Activated CD4-positive, alpha-beta T cell treated with anti-CD3 and anti-CD28 coated beads, Interleukin-2, Interleukin-6, amounts not matched to agents 100 ng/mL and 50 ng/mL, durations not matched to agents 16 hours and 8 hours (primary cell): ENCODE measurements around the gene CHD5.

Source experiments
- DNase-seq: peaks from one replicate; pipeline ENCODE4 v3.0.0-alpha.2; 2020

CHD5 gene

DNA sequence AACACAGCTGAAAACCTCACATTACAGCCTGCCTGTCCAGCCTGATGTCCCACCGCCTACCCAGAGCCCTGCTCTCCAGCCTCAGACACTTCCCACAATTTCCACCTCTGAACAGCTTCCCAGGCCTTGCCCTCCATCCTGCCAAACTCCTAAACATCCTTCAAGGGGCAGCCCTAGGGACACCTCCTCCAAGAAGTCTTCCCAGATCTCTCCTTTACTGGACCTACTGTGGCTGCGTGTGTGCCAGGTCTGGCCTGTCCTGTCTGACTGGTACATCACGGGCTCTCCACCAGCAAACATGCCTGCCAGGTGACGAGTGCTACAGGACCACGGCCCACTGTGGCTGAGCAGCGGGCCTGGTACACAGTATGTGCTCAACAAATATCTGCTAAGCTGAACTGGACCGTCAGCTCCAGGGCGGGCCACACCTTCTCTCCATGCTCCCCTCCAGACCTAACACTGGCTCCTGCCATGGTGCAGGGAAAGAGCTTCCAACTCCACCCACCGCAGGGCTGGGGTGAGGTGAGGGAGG lies 28.8 kb downstream of the CHD5 start:
- no peak for DNase-seq

DNA sequence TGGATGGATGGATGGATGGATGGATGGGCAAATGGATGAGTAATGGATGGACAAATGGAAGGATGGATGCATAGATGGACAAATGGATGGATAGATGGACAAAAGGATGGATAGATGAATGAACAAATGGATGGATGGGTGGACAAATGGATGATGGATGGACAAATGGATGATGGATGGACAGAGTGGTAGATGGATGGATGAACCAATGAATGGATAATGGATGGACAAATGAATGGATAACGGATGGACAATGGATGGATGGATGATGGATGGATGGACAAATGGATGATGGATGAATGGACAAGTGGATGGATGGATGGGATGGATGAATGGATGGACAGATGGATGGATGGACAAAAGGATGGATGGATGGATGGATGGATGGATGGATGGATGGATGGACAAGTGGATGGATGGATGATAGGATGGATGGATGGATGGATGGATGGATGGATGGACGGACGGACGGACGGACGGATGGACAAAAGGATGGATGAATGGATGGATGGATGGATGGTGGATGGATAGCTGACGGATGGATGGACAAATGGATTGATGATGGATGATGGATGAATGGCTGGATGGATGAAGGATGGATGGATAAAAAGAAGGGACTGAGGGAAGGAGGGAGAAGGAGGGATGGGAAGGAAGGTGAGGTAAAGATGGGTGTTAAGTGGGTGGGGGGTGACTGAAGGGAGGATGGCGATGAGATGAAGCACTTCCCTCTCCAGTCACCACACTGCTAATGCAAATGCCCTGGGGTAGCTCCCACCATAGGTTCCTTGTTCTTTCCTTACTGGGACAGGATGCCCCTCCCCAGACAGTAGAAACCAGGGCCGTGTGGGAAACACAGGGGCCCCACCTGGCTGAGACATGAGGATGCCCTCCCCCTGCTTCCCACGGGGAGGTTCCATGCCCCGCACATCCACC lies 29.8 kb downstream of the CHD5 start:
- no peak for DNase-seq

DNA sequence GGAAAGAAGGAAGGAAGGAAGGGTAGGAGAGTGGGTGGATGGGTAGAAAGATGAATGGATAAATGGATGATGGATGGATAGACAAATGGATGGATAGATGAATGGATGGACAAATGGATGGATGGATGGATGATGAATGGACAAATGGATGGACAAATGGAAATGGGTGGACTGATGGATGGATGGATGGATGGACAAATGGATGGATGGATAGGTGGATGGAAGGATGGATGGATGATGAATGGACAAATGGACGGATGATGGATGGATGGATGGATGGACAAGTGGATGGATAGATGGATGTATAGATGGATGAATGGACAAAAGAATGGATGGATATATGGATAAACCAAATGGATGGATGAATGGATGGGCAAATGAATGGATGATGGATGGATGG lies 30.5 kb downstream of the CHD5 start:
- DNase-seq = no peak

DNA sequence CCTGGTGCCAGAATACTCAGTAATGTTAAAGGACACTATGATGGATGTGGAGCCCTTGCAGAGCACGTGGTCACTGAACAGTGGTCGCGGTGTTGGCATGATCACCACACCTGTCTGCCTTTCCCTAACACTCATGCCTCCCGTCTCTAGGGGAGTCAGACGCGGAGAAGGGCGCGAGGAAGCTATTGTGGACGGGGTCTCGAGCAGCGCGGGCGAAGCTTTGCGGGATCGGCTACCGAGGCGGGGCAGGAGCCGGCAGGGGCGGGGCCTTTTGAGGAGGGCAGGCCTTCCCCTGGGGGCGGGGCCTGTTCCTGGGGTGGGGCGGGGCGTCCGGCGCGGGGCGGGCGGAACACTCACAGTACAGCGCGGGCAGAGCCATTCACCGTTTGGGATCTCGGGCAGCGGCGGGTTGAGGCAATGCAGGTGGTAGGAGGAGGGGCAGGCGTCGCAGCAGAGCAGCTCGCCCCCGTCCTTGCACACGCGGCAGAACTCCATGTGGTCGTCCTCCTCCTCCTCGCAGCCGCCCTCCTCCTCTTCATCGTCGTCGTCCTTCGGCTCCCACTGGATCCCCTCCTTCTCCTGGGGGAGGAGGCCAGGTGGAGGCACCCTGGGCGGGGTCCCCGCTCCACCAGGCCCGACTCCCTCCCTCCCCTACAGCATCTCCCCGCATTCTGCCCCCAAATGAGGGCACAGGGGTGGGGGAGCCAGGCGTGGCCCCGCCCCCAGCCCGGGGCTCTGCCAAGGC lies 31.5 kb downstream of the CHD5 start:
- DNase-seq = peak; percentile 75

DNA sequence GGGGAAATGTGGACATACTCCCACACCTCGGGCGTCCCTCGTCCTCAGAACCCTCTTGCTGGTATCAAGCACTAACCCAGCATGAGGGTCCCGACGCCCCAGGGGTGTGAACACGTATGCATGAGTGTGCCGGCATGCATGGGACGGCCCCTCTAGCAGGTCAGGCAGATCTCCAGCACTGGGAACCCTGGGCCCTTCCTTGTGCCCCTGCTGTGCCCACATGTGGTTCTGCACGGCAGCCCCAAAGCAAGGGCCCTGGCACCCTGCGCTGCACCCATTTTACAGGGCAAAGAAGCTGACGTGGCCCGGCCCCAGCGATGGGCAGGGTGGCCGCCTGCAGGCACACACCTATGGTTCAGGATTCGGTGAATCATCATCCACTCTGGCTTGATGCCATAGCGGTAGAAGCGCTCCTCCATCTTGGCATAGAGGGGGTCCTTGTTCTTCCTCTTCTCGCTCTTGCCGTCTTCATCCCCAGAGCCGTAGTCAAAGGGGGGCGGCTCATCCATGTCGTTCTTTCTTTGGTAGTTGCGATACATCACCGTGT lies 34.2 kb downstream of the CHD5 start:
- DNase-seq = no peak

DNA sequence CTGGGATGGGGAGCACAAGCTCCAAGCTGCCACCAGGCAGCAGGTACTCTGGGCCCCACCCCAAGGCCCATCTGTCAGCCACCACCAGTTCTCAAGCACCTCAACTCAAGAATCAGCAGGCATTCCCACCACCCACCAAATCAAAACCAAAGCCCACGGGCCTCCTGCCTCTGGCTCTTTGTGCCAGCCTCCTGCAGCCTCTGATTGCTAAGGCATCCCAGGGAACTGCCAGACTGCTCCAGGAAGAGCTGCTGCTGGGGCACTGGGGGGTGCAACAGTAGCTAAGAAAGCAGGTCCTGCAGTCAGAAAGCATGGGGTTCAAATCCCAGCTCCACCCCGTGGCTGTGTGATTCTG lies 34.7 kb downstream of the CHD5 start:
- no peak for DNase-seq

DNA sequence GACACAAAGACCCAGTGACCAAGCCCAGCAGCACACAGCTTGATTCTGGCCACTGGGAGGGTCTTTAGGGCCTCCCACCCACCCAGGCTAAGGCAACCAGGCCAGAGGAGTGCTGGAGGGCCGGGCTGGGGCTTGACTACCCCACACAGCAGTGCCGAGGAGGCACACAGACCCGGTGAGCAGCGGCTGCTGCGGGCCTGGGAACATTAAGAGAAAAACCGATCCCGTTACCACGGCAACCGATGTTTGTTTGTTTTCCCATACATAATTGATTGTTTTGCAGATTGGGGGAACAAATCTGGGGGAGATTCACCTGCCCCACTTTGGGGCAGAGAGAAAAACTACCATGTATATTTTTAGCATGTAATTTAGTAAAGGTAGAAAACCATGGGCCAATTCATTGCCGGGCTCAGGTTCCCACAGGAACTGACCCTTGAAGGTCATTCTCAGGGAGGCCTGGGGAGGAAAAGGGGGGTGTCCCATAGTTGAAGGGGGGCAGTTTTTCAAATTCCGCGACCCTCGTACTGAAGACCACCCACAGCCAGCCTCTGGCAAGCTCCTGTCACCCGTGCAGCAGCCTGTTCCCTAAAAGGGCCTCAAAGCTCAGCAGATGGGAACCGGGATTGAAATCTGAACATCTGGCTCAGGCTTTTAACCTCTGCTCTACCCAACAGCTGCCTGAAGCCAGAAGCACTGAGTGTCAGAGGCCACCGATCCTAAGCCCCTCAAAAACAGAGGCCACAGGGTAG lies 35.3 kb downstream of the CHD5 start:
- DNase-seq = no peak

DNA sequence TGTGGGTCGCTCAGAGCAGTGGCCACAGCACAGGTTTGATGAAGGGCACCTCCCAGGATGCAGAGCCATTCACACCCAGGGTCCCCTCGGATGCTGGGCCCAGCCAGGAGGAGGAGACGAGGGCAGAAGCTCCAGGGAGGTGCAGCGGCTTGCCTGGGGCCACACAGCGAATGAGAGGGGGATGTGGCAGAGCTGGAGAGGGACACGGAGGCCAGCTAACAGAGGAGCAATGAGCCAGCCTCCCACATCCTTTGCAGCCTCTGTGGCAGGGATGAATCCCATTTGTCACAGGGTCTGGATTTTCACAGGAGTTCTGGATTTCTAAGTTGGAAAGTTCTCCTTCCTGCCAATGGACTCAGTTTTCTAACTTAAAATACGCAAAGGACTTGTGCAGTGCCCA lies 35.9 kb downstream of the CHD5 start:
- DNase-seq = no peak

DNA sequence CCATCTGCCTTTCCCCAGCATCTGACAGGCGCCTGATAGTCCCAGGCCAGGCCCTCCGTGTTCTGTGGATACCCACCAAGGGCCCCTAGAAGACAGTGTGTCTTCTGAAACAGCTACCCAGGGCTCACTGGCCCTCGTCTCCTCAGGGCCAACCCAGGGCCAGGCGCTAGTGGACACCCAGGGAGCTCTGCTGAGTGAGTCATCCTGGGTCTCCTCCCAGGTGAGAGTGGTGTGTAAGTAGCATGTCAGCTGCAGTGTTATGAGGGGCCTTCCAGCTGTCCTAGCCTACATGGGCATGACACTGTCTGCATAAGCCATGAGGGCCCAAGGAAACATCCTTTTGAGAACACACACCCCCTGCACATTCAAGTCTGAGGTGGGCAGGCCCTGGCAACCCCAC lies 36.7 kb downstream of the CHD5 start:
- no peak for DNase-seq

DNA sequence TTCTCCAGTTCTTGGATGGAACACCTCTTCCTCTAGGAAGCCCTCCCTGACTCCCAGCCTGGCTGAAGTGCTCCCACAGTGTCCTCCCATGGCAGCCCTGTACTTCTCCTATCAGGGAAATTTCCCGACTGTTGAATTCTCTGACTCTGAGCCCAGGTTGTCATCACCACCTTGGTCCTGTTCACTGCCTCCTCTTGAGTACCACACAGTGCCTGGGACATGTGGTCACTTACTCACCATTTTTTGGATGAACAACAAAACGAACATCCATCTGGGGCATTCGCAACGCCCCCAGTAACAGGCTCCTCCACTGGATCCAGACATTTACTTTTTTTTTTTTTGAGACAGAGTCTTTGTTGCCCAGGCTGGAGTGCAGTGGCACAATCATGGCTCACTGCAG lies 37.4 kb downstream of the CHD5 start:
- DNase-seq = no peak

DNA sequence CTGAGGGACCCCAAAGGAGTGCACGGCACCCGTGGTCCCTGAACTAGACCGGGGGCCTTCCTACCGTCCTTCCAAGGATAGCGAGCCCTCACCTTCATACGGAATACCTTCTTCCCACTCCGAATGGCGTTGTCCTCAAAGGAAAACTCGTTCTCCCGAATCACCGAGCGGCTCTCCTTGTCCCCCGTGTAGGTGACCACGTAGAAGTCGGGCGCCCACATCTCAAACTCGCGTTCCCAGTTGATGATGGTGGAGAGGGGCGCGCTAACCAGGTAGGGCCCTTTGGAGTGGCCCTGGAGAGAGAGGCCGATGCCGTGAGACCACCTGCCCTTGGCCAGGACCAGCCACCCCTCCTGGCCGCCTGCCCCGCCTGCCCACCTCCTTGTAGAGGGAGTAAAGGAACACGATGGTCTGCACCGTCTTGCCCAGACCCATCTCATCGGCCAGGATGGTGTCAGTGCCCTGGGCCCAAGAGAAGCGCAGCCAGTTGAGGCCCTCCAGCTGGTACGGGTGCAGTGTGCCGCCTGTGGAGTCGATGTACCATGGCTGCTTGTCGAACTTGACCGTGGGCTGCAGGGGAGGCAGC lies 38.0 kb downstream of the CHD5 start:
- no peak for DNase-seq

DNA sequence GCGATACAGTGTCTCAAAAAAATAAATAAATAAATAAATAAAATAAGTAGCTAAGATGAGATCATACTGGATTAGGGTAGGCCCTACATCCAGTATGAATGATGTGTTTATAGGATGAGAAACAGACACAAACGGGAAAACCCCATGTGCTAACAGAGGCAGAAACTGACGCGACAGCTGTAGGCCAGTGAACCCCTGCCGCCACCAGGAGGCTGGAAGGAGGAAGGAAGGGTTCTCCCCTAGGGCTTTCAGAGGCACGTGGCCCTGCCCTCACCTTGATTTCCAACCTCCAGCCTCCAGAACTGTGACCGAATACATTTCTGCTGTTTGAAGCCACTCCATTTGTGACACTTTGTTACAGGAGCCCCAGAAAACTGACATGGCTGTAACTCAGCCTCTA lies 38.5 kb downstream of the CHD5 start:
- DNase-seq = peak; percentile 36

DNA sequence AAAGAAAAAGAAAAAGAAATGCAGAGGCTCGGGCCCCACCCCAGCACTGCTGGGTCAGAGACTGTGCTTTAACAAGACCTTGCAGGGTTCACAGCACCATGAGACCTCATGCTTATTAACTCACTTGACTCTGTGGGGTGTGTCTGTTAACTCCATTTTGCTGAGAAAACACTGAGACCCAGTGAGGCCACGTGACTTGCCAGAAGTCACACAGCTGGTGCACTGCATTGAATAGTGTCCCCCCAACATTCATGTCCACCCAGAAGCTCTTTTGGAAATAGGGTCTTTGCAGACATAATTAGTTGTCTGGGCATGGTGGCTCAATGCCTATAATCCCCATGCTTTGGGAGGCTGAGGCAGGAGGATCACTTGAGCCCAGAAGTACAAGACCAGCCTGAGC lies 39.7 kb downstream of the CHD5 start:
- DNase-seq = no peak

DNA sequence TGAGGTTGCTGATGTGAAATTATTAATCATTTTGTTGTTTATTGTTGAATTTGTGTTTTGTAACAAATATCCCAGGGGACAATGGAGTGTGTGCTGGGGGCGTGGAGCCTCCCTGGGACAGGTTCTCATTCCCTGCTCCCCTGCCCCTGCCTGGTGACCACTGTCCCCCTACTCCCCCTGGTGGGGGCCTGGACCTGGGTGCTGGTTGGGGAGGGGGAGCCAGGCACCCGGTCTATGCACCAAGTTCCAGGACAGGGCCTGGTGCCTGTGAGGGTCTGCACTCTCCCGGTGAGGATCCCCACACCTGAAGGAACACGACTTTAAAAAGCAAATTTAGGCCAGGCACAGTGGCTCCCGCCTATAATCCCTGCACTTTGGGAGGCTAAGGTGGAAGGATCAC lies 42.4 kb downstream of the CHD5 start:
- DNase-seq = no peak

DNA sequence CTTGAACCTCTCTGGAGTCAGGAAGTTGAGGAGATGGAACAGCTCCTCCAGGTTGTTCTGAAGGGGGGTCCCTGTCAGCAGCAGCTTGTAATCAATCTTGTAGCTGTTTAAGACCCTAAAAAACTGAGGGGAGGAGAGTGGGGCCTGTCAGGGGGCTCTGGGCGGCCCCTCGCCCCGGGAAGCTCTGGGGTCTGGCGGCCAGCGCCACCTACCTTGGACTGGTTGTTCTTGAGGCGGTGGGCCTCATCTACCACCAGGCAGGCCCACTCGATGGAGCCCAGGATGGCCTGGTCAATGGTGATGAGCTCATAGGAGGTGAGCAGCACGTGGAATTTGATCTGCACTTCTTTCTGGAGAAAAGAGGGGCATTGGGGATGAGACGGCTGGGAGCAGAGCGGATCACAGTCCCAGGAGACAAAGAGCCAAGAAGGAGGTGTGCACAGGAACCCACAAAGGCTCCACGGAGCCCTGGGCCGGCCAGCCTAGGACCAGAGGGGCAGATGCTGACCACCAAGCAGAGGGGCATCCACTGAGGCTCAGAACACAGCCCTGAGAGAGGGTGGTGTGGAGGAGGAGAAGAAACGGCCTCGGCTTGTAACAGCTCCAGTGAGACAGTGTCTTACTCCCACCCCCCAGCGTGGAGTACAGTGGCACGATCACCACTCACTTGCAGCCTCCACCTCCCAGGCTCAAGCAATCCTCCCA lies 43.5 kb downstream of the CHD5 start:
- DNase-seq = no peak

DNA sequence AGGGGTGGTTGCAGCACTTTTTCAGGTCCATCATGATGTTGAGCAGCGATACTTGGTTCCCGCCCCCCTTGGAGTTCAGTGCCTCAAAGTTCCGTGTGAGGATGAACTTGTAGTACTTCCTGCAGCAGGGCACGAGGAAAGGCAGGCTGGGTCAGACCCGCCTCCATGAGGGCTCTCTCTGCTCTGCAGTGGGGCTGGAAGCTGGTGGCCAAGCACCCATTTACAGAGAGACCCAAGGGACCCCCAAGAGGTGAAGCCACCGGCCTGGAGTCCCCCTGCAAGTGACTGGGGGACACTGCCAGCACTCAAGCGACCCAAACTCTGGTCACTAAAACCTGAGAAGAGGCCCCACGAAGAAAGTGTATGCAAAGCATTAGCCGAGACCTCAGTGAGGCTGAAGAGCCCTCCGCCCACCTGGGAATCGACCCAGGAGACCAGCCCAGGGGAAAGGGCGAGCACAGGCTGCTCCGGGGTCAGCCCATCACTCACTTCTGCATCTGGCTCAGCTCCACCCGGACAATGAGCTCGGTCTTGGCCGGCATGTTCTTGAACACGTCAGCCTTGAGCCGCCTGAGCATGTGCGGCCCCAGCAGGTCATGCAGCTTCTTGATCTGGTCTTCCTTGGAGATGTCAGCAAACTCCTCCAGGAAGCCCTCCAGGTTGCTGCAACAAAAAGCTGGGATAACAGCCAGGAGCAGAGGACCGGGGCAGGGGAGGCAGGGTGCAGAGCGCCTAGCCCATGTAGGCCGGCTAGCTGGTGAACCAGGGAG lies 45.2 kb downstream of the CHD5 start:
- no peak for DNase-seq

DNA sequence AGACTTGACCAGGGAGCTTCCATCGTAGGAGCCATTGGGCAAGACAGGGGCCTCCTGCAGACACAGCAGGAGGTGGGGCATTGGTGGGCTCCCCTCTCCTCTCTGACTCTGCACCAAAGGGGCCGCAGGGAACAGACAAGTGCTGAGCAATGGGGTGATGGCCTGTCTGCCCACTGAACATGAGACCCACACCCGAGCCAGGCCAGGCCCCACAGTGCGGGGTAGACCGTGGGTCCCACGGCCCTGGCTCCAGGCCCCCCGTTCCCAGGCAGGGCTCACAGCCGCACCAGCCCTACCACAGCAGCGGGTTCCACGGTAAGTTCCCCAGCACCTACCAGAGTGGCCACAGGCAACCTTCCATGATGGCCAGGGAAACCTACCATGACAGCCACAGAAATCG lies 45.9 kb downstream of the CHD5 start:
- DNase-seq = no peak

DNA sequence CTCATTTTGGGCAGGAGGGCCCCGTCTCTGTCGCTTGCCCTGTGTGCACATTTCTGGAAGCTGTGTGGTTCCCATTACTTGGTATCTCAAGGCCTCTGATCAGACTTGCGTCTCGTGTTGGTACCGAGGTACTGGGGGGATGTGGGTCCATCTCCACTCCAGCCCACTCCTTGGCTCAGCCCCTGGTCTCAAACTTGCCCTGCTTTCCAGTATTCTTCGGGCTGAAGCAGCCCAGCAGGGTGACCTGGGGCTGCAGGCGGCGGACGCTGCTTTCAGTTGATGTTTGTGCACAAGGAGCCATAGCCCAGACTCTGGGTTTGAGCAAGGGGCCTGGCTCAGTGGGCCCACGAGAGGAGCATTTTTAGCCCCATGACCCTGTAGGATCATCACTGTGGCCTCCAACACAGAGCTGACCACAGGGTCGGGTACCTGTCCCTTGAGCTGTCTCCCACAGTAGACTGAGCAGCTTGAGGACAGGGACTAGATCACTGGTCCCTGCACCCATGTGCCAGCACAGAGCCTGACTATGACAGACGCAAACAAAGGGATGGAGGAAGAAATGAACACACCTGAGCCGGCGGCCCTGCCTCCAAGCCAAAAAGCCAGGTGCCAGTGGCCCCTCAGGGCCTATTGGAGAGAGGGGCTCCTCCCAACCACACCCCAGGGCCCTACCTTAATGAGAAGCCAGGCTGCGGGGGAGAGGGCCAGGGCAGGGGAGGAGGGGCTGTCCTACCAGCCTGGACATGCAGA lies 46.8 kb downstream of the CHD5 start:
- DNase-seq = no peak

DNA sequence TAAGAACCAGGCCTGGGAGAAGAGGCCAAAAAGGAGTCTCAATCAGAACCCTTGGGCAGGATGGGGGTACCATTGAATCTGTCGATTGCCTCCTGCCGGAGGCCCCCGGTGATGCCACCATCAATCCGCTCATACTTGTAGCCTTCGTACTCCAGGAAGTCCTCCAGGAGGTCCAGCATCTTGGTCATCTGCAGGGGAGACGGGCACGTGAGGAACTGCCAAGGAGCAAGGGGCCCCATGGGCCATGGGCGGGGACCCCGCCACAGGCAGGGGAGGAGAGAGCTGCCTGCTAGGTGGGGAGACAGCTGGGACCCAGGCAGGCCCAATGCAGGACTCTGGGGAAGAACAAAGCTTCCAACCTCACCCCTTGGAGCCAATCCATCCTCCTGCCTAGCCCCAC lies 48.6 kb downstream of the CHD5 start:
- no peak for DNase-seq

DNA sequence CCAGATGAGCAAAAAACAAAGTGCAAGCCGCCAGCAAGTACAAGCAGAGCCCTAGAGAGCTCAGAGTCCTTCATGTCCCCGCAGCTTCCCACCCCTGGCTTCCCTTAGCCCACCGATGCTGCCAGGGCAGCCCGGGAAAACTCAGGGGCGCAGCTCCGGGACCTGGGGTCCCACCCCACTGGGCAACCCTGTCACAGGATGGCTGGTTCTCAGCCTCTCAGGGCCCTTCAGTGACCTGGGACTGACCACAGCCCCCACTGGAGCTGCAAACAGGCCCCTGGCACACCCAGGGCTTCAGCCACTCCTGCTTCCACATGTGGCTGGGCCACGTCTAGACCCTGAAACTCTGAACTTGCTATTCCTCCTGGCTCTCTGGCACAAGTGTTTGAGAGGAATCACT lies 49.5 kb downstream of the CHD5 start:
- DNase-seq = no peak

DNA sequence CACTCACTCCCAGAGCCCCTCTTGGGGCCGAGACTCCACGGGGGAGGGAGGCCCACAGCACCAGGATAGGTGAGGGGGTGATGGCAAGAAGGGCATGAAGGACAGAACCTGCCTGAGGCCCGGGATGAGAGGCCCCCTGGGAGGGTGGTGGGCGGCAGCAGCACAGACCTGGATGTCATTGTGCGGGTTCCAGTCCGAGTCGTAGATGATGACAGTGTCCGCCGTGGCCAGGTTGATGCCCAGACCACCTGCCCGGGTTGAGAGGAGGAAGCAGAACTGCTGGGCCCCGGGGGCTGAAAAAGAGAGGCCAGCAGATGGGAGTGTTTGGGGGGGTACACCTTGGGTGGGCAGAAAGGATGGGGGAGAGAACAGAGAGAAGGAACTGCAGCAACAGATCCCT lies 50.1 kb downstream of the CHD5 start:
- no peak for DNase-seq
